Stimulated activated CD8-positive, alpha-beta memory T cell treated with anti-CD3 and anti-CD28 coated beads, Interleukin-4, amount 100 ng/mL, for 4 hours (primary cell): Measurements from ENCODE around the gene CCDC107.
"Not testable (repeated sequence)": the region's sequence is repeated elsewhere in the genome, so short reads cannot be mapped to it uniquely, and the experiment has no call there.

Source experiments
- DNase-seq, 2 donors: peaks; one replicate each; pipeline ENCODE4 v3.0.0-alpha.2; 2020; ENCODE audit warnings: low read depth in 2 of 2, low spot score in 1 of 2

The CCDC107 gene

GRCh38 chr9:35637427-35637955 lies 20.6 kb upstream of the CCDC107 start:
- not testable (repeated sequence) for DNase-seq

GRCh38 chr9:35638751-35639150 lies 19.3 kb upstream of the CCDC107 start:
- not testable (repeated sequence) for DNase-seq

DNA sequence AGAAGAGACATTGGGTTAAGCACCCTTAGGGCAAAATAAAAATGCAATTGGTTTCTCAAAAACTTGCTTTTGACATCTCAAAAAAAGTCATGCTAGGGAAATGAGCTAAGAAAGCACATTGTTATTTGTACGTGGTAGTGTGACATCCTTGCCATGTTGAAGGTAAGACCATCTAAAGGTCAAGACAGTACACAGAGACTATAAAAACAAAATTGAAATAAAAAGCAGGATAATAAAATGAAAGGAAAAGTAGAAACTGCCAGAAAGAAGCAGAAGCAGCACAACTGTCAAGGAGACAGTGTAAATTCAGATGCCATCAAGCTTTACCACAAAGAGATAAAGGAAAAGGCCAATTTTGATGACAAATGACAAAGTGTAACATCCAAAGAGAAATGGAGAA lies 18.9 kb upstream of the CCDC107 start:
- DNase-seq, result not testable (repeated sequence)

DNA sequence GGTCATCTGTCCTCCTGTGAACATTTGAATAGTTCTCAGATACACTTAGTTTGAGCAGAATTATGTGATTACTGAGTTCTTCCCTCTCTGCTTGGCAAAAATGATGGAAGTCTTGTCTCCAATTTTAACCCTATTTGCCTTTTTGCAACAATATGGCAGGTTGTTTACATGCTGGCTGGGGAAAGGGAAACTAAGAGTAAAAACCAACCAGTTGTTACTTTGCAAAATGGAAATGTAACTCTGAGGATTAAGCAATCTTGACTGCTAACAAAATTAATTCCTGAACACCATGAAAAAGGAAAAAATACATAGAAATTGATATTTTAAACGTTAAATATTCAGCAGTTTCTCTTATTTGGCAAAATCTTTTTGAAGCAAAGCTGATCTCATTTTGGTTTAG lies 18.5 kb upstream of the CCDC107 start:
- no peak for DNase-seq

DNA sequence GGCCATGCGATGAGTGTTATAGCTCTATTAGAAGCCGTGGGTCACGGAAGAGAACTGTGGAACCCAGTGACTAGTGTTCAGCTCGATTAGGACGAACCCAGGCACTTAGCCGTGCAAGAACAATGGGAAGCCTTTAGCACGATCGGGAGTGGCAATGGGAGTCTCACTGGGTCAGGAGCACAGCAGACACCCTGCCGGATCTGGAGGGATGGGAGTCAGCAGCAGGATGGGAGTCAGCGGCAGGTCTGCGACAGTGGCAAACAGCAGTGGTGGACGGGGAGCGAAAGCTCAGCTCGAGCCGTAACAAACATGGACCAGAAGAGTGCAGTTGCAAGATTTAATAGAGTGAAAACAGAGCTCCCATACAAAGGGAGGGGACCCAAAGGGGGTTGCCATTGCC lies 17.7 kb upstream of the CCDC107 start:
- not testable (repeated sequence) for DNase-seq

GRCh38 chr9:35641478-35641877 lies 16.6 kb upstream of the CCDC107 start:
- not testable (repeated sequence) for DNase-seq

DNA sequence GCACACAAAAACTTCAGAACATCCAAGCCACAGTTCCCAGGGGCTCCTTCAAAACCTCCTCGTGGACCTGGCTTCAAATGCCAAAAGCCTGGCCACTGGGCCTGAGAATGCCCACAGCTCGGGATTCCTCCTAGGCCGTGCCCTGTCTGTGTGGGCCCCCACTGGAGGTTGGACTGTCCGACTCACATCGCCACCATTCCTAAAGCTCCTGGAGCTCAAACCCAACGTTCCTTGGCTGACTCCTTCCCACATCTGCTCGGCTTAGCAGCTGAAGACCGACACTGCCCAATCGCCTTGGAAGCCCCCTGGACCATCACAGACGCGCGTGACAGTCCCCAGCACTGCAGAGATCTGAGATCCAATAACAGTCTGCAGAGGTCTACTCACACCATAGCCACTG lies 15.0 kb upstream of the CCDC107 start:
- no peak for DNase-seq

DNA sequence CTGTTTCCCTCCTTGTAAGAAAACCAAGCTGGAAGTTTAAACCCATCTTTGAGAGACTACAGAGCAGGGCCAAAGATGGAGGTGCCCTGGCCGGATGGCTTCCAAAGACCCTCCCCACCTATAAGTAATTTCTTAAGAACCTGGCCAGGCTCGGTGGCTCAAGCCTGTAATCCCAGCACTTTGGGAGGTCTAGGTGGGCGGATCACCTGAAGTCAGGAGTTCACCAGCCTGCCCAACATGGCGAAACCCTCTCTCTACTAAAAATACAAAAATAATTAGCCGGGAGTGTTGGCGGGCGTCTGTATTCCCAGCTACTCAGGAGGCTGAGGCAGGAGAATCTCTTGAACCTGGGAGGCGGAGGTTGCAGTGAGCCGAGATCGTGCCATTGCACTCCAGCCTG lies 12.4 kb upstream of the CCDC107 start:
- not testable (repeated sequence) for DNase-seq

GRCh38 chr9:35646153-35646532 lies 11.9 kb upstream of the CCDC107 start:
- DNase-seq, result no peak

GRCh38 chr9:35646533-35647265 lies 11.4 kb upstream of the CCDC107 start:
- DNase-seq, result peak; percentile 77 to 78

DNA sequence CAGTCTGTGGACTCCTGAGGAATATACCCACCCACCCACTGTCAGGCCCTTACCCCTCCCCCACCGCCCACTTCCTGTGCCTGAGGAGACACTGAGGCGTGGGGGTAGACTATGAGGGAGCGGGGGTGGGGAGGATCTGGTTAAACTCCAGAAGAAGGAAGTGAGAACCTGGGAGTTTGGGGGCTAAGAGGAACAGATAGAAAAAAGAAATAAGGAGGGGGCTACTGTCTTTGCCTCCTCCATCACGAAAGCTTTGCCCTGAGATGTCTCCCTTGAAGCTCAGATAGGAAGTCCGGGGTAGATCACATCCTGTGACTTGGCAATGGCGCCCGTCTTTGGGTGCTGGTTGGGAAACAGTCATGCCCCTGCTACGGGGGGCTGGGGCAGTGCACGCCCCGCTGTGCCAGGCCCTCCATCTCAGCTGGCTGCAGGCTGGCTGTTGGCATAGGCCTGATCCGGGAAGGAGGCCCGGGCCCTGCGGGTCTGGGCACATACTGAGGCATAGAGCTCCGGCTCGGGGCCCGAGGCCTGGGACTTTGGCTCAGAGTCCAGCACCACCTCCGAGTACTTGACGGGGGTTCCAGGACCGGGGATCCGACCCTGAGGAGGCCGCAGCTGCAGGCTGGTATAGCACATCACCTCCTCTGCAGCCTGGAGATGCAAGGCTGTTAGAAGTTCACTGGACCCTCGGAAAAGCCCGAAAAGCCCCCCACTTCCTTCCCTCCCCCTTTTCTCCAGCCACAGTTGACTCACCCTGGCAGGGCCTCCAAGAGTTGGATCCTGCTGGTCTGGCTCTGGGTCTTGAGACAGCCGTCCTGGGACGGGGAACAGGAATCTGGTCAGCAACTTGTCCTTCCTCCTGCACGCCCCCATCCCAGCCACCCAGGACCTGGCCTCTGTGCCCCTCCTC lies 8.4 kb upstream of the CCDC107 start:
- DNase-seq, result no peak

DNA sequence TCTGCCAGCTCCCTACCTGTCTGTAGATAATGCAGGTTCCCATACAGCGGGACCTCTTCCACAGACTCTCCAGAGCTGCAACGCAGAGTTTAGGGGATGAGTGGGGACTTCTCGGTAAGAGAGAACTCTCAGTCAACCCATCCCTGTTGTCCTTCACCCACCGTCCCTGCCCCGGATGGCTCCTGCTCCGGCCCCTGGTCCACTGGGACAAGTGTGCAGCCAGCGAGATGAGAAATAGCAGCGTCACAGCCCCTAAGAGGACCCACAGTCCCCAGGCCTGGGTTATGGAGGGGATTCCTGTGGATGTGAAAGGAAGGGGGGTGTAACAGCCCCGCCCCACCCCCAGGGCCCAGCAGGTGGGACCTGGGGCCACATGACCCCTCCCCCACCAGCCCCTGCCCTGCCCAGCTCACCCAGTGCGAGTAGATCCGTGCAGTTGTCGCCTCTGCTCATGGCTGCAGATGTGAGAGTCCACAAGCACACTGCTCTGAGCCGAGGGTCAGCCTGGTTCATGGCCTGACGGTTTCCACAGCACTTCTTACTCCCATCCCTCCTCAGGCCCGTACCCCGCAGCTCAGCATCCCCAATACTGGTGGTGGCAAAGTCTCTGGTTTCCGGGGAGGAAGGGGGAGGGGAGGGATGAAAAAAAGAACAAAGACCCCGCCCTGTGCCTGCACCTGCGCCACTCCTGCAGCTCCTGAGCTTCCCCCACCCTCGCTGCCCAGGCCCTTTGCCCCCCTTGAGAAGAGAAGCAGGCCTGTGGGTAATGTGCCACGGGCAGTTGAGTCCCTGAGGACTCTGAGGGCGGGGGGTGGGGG lies 7.5 kb upstream of the CCDC107 start, which contains the start of gene SIT1:
Gene SIT1, minus strand, starts transcription at position 591 of the 818 bp plus-strand sequence. Its CDS starts 78 bp downstream, at position 513.
- DNase-seq, result no peak

DNA sequence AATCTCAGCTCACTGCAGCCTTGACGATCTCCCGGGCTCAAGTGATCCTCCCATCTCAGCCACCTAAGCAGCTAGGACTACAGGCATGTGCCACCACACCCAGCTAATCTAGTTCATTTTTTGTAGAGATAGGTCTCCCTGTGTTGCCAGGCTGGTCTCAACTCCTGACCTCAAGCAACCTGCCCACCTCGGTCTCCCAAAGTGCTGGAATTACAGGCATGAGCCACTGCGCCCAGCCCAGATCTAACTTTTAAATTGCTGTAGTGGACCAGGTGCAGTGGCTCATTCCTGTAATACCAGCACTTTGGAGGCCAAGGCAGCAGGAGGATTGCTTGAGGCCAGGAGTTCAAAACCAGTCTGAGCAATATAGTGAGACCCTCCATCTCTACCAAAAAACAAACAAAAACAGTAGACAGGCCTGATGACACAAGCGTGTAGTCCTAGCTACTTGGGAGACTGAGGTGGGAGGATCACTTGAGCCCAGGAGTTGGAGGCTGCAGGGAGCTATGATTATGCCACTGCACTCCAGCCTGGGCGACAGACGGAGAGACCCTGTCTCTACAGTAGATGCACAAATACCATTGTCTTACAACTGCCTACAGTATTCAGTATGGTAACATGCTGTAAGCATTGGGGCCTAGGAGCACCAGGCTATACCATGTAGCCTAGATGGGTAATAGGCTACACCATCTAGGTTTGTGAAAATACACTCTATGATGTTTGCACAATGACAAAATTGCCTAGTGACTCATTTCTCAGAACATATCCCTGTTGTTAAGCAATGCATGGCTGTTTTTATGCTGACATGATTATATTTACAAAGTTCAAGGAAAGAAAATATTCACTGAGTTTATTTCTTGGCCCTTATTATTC lies 5.9 kb upstream of the CCDC107 start:
- DNase-seq, result no peak

DNA sequence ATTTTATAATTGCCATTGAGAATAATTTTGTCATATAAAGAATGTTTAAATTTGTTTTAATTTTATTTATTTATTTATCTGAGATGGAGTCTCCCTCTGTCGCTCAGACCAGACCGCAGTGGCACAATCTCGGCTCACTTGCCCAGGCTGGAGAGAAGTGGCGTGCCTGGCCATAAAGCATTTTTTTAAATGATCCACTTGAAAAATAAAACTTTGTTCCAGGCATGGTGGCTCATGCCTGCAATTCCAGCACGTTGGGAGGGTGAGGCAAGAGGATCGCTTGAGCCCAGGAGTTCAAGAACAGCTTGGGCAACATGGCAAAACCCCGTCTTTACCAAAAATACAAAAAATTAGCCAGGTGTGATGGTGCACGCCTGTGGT lies 5.3 kb upstream of the CCDC107 start:
- no peak for DNase-seq

DNA sequence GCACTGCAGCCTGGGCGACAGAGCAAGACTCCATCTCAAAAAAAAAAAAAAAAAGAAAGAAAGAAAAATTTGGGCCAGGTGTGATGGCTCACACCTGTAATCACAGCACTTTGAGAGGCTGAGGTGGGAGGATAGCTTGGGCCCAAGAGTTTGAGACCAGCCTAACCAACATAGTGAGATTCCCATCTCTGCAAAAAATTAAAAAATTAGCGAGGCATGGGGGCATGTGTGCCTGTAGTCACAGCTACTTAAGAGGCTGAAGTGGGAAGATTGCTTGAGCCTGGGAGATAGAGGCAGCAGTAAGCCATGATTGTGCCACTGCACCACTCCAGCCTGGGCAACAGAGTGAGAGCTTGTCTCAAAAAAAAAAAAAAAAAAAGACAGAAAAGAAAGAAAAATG lies 4.5 kb upstream of the CCDC107 start:
- no peak for DNase-seq

- no peak for DNase-seq
These were observed 1.7 kb upstream of the CCDC107 start for GRCh38 chr9:35656348-35656747.

DNA sequence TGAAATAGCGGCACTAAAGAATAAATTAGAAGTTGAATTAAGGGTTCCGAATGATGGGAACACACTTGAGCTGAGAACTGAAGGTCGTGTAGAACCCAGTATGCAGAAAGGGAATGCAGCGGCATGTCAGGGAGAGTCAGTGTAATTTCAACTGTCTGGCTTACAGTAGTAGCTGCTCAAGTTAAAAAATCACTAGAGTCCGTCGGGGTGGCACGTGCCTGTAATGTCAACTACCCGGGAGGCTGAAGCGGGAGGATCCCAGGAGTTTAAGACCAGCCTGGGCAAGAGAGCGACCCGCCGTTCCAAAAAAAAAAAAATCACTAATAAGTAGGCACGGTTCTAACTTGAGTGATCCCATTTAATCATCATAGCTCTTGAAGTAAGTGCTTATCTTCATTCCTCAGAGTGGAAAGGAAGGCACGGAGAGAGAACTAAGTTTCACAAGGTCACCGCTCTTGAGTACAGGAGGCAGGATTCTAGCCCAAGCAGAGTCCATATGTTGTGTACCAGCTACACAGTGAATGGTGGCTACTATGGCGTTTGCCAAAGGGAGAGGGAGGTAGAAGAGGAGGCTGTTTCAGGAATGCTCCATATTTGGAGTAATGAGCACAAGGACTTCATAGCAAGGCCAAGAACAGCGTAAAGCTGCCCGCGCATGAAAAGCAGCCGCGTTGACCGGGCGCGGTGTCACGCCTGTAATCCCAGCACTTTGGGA lies 1.1 kb upstream of the CCDC107 start:
- DNase-seq, result no peak

GRCh38 chr9:35657546-35658136 lies 451 bp upstream of the CCDC107 start, which contains the start of gene RMRP:
RMRP (minus strand) TSS chr9:35658019.
- DNase-seq, result peak; percentile 82 to 92

GRCh38 chr9:35658968-35659220 lies 802 bp downstream of the CCDC107 start:
- no peak for DNase-seq
